NB4 (cell line): ENCODE data around the gene ZNF611.

ENCODE experiments used
- MYC ChIP-seq: IDR thresholded peaks from 2 replicates; pipeline ENCODE4 v1.6.1; 2011; ENCODE audit warnings: low read depth, low read length
- POLR2A ChIP-seq: IDR thresholded peaks from 2 replicates; pipeline ENCODE4 v1.6.1; 2011; ENCODE audit warnings: mild to moderate bottlenecking; ENCODE audit not compliant: insufficient read length; ENCODE audit errors: extremely low read depth
- TF ChIP-seq, protein P1 (sequence below): IDR thresholded peaks from one replicate; pipeline ENCODE4 v1.5.1; 2012; ENCODE audit warnings: low read depth, low read length
- TF ChIP-seq, protein P2 (sequence below): IDR thresholded peaks from 2 replicates; pipeline ENCODE4 v1.6.1; 2011; ENCODE audit warnings: low read depth, low read length

DNA sequence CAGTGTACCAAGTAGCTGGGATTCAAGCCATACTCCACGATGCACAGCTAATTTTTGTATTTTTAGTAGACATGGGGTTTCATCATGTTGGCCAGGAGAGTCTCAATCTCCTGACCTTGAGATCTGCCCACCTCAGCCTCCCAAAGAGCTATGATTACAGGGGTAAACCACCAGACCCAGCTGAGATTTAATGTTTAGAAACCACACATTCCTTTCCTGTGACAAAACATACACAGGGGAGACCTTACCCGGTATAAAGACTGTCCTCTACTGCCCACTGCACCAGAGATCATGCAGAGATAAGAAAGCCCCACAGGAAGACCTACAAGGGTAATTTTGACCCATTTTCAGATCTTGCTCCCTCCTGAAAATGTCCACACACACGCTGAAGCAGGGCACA, 73.9 kb downstream of the ZNF611 start:
- TF ChIP-seq, protein P1, sequence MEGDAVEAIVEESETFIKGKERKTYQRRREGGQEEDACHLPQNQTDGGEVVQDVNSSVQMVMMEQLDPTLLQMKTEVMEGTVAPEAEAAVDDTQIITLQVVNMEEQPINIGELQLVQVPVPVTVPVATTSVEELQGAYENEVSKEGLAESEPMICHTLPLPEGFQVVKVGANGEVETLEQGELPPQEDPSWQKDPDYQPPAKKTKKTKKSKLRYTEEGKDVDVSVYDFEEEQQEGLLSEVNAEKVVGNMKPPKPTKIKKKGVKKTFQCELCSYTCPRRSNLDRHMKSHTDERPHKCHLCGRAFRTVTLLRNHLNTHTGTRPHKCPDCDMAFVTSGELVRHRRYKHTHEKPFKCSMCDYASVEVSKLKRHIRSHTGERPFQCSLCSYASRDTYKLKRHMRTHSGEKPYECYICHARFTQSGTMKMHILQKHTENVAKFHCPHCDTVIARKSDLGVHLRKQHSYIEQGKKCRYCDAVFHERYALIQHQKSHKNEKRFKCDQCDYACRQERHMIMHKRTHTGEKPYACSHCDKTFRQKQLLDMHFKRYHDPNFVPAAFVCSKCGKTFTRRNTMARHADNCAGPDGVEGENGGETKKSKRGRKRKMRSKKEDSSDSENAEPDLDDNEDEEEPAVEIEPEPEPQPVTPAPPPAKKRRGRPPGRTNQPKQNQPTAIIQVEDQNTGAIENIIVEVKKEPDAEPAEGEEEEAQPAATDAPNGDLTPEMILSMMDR: no peak
- no peak for TF ChIP-seq POLR2A
- no peak for TF ChIP-seq MYC
- TF ChIP-seq, protein P2, sequence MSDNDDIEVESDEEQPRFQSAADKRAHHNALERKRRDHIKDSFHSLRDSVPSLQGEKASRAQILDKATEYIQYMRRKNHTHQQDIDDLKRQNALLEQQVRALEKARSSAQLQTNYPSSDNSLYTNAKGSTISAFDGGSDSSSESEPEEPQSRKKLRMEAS: no peak
